K562 (cell line): ENCODE data around the gene KLHL22. TPM values are rescaled to one million over a fixed set of nuclear protein-coding genes. Genes with fewer than 3 reads are reported as not detected.

Experiments
- BRCA1 ChIP-seq, 2 experiments: fragments of 450-650 bp in 1 of 2; sonication (generic) in 1 of 2; formaldehyde crosslinking in 1 of 2; IDR thresholded peaks; 2 replicates each; pipeline versions ENCODE4 v1.5.0 to v1.6.1; 2017 to 2020; ENCODE audit warnings: mild to moderate bottlenecking in 1 of 2, missing genetic modification reagents in 1 of 2
- CBX2 ChIP-seq: fragments of 200-600 bp; sonication (generic); IDR thresholded peaks from one replicate; pipeline ENCODE4 v1.6.1; 2012; ENCODE audit warnings: mild to moderate bottlenecking, low read length, inconsistent platforms; ENCODE audit not compliant: insufficient read depth, poor library complexity, severe bottlenecking
- CHAMP1 ChIP-seq: fragments of 450-650 bp; IDR thresholded peaks from 2 replicates; pipeline ENCODE4 v1.6.1; 2016; ENCODE audit warnings: mild to moderate bottlenecking
- CXXC5 ChIP-seq: fragments of 250-450 bp; sonication (Bioruptor Pico); IDR thresholded peaks from 2 replicates; pipeline ENCODE4 v1.8.0; 2022; ENCODE audit warnings: inconsistent platforms, mild to moderate bottlenecking, moderate library complexity
- GATAD2B ChIP-seq: fragments of 450-650 bp; IDR thresholded peaks from 2 replicates; pipeline ENCODE4 v1.6.1; 2017; ENCODE audit warnings: mild to moderate bottlenecking, borderline replicate concordance
- GTF2A2 ChIP-seq: IDR thresholded peaks from 2 replicates; pipeline ENCODE4 v1.6.1; 2016; ENCODE audit warnings: mild to moderate bottlenecking, missing genetic modification characterization, missing compliant biosample characterization
- HMGN3 ChIP-seq: IDR thresholded peaks from 2 replicates; pipeline ENCODE4 v1.6.1; 2011; ENCODE audit warnings: borderline replicate concordance, low read depth, mild to moderate bottlenecking, mixed read lengths, low read length; ENCODE audit not compliant: insufficient read length; ENCODE audit errors: extremely low read depth
- JUN ChIP-seq, 2 experiments: sonication (generic) in 1 of 2; formaldehyde crosslinking in 1 of 2; IDR thresholded peaks; 2 replicates each; pipeline versions ENCODE4 v1.6.1 to v1.8.0; 2012 to 2022; ENCODE audit warnings: borderline replicate concordance in 2 of 2, mild to moderate bottlenecking in 2 of 2, improper control_type of control experiment in 1 of 2, low read depth in 1 of 2, low read length in 1 of 2, missing genetic modification reagents in 1 of 2
- MAX ChIP-seq: sonication (generic); formaldehyde crosslinking; IDR thresholded peaks from 2 replicates; pipeline ENCODE4 v1.9.0; 2022; ENCODE audit warnings: mild to moderate bottlenecking, missing genetic modification reagents
- MBD1 ChIP-seq: fragments of 250-450 bp; sonication (Bioruptor Pico); IDR thresholded peaks from 2 replicates; pipeline ENCODE4 v1.8.0; 2022; ENCODE audit warnings: inconsistent platforms
- MITF ChIP-seq: IDR thresholded peaks from 2 replicates; pipeline ENCODE4 v1.6.1; 2014; ENCODE audit warnings: antibody characterized with exemption
- PRMT5 ChIP-seq: sonication (generic); formaldehyde crosslinking; IDR thresholded peaks from 2 replicates; pipeline ENCODE4 v1.5.0; 2020; ENCODE audit warnings: missing genetic modification reagents
- SMARCA5 ChIP-seq: fragments of 450-650 bp; IDR thresholded peaks from 2 replicates; pipeline ENCODE4 v1.6.1; 2016
- TAF1 ChIP-seq: IDR thresholded peaks from 2 replicates; pipeline ENCODE4 v1.6.1; 2011; ENCODE audit warnings: mild to moderate bottlenecking, low read length, moderate library complexity; ENCODE audit not compliant: insufficient read depth, control insufficient read depth, severe bottlenecking; ENCODE audit errors: extremely low read depth
- TEAD4 ChIP-seq, 2 experiments: sonication (generic) in 1 of 2; formaldehyde crosslinking in 1 of 2; IDR thresholded peaks; 2 replicates each; pipeline versions ENCODE4 v1.6.1 to v1.8.0; 2012 to 2022; ENCODE audit warnings: borderline replicate concordance in 1 of 2, inconsistent platforms in 1 of 2, low read length in 1 of 2, mild to moderate bottlenecking in 1 of 2, missing genetic modification reagents in 1 of 2
- ZNF133 ChIP-seq: fragments of 250-450 bp; sonication (Bioruptor Pico); IDR thresholded peaks from 2 replicates; pipeline ENCODE4 v1.4.0; 2020; ENCODE audit warnings: mild to moderate bottlenecking
- ZNF224 ChIP-seq: sonication (generic); formaldehyde crosslinking; IDR thresholded peaks from 2 replicates; pipeline ENCODE4 v1.8.0; 2022; ENCODE audit warnings: mild to moderate bottlenecking, missing genetic modification reagents
- ZNF512 ChIP-seq: IDR thresholded peaks from 2 replicates; pipeline ENCODE4 v1.6.1; 2016; ENCODE audit warnings: missing genetic modification characterization, missing compliant biosample characterization
- ZNF589 ChIP-seq: fragments of 200-800 bp; sonication (Bioruptor generic); IDR thresholded peaks from 2 replicates; pipeline ENCODE4 v1.6.1; 2016; ENCODE audit warnings: low read depth, missing genetic modification characterization, missing compliant biosample characterization
- polyA plus RNA-seq, 8 experiments: library from polyadenylated mRNA; depleted of rRNA in 4 of 8; stranded (reverse) in 5 of 8; unstranded in 3 of 8; fragments of >200 nt; fragmentation: Nextera tagmentation in 2 of 8; fragmentation: Illumina TruSeq in 1 of 8; extraction: Ambion mirVana in 2 of 8; extraction: Trizol in 1 of 8; gene quantifications; 2 replicates each; pipeline versions ENCODE4 v1.2.1 to v1.2.3, GENCODE V29; 2011 to 2014; ENCODE audit warnings: inconsistent platforms in 1 of 8, missing spikeins in 1 of 8
- total RNA-seq, 7 experiments: library from RNA; depleted of rRNA in 6 of 7; stranded (reverse); fragments of >200 nt in 6 of 7; fragmentation: Illumina TruSeq in 2 of 7; extraction: Trizol in 2 of 7; gene quantifications; 2 replicates each; pipeline versions ENCODE4 v1.2.1 to v1.2.3, GENCODE V29; 2011 to 2021; ENCODE audit warnings: low replicate concordance in 1 of 7

Gene KLHL22
- total and polyA plus RNA-seq, 9 of the 15 experiments (the other 6 are each of a cell fraction or from before 2014, with no cell fraction given) = 1.3 to 25.6 (median 15.2) TPM

- TF ChIP-seq MBD1 (CRISPR knock-in tag) (no peak), ZNF224 (CRISPR knock-in tag) (no peak), TAF1 (no peak), TEAD4 (IDR thresholded peaks at IDR 0.05; ENCODE audit: low read length) (no peak), TEAD4 (CRISPR knock-in tag; IDR thresholded peaks at IDR 0.05; ENCODE audit: borderline replicate concordance) (peak; percentile 78; the same call in 1 of the 2 replicates), PRMT5 (CRISPR knock-in tag) (no peak), HMGN3 (peak; percentile 33), ZNF133 (CRISPR knock-in tag) (no peak), BRCA1 (IDR thresholded peaks at IDR 0.05) (no peak), BRCA1 (CRISPR knock-in tag; IDR thresholded peaks at IDR 0.05) (no peak), ZNF589 (CRISPR knock-in tag) (no peak), GTF2A2 (tag) (no peak), CXXC5 (CRISPR knock-in tag) (no peak), CHAMP1 (no peak), ZNF512 (no peak), MITF (no peak), GATAD2B (no peak), CBX2 (no peak), MAX (CRISPR knock-in tag) (peak; percentile 40), JUN (IDR thresholded peaks at IDR 0.05; ENCODE audit: borderline replicate concordance, low read depth, low read length) (no peak), JUN (CRISPR knock-in tag; IDR thresholded peaks at IDR 0.05; ENCODE audit: borderline replicate concordance) (0 out of 2 replicates have a peak, but pooled peaks have one; percentile 52), SMARCA5 (no peak)
Observed at GRCh38 chr22:20459862-20460261, 35.7 kb downstream of the KLHL22 start (continued).
